SK-N-SH treated with all-trans-retinoic acid at 6 μM for 48 hours (cell line): ENCODE measurements around the gene ITGB1.

Experiments
- ATAC-seq: fragments of 200-7000 bp; cut with Tn5 transposase; 3 replicates; pipeline ENCODE4 v1.9.1; 2020; ENCODE audit warnings: mild to moderate bottlenecking, moderate library complexity
- ARNTL ChIP-seq: fragments of 450-650 bp; formaldehyde crosslinking; IDR thresholded peaks from 2 replicates; pipeline ENCODE4 v1.5.0; 2020; ENCODE audit warnings: low read depth, mild to moderate bottlenecking, moderate library complexity, borderline replicate concordance
- BACH2 ChIP-seq: fragments of 250-450 bp; sonication (Bioruptor Pico); IDR thresholded peaks from 2 replicates; pipeline ENCODE4 v1.9.0; 2021; ENCODE audit warnings: mild to moderate bottlenecking, borderline replicate concordance
- CREB5 ChIP-seq: fragments of 250-450 bp; sonication (Bioruptor Pico); IDR thresholded peaks from 2 replicates; pipeline ENCODE4 v1.5.1; 2020; ENCODE audit warnings: low read depth, mild to moderate bottlenecking, moderate library complexity
- CSDC2 ChIP-seq: fragments of 250-450 bp; sonication (Bioruptor Pico); IDR thresholded peaks from 2 replicates; pipeline ENCODE4 v1.5.0; 2020; ENCODE audit warnings: mild to moderate bottlenecking, moderate library complexity
- ESRRG ChIP-seq: fragments of 250-450 bp; sonication (Bioruptor Pico); IDR thresholded peaks from 2 replicates; pipeline ENCODE4 v1.6.1; 2021; ENCODE audit warnings: mild to moderate bottlenecking
- GLIS3 ChIP-seq: fragments of 250-450 bp; sonication (Bioruptor Pico); IDR thresholded peaks from 2 replicates; pipeline ENCODE4 v1.5.0; 2020; ENCODE audit warnings: mild to moderate bottlenecking, moderate library complexity
- OSR1 ChIP-seq: fragments of 250-450 bp; sonication (Bioruptor Pico); IDR thresholded peaks from 2 replicates; pipeline ENCODE4 v1.8.0; 2022; ENCODE audit warnings: moderate library complexity, mild to moderate bottlenecking, inconsistent platforms
- PATZ1 ChIP-seq: fragments of 250-450 bp; sonication (Bioruptor Pico); IDR thresholded peaks from 2 replicates; pipeline ENCODE4 v1.8.0; 2020; ENCODE audit warnings: mild to moderate bottlenecking, moderate library complexity, borderline replicate concordance
- PPARA ChIP-seq: fragments of 250-450 bp; sonication (Bioruptor Pico); IDR thresholded peaks from 2 replicates; pipeline ENCODE4 v1.5.0; 2020; ENCODE audit warnings: mild to moderate bottlenecking, borderline replicate concordance
- RARB ChIP-seq: fragments of 250-450 bp; sonication (Bioruptor Pico); IDR thresholded peaks from 2 replicates; pipeline ENCODE4 v1.8.0; 2021; ENCODE audit warnings: mild to moderate bottlenecking, moderate library complexity
- SNAI2 ChIP-seq: fragments of 250-450 bp; sonication (Bioruptor Pico); IDR thresholded peaks from 2 replicates; pipeline ENCODE4 v1.5.0; 2020; ENCODE audit warnings: mild to moderate bottlenecking, moderate library complexity
- TCF4 ChIP-seq: fragments of 250-450 bp; sonication (Bioruptor Pico); IDR thresholded peaks from 2 replicates; pipeline ENCODE4 v1.8.0; 2021; ENCODE audit warnings: mild to moderate bottlenecking, moderate library complexity, borderline replicate concordance
- TOX ChIP-seq: fragments of 250-450 bp; sonication (Bioruptor Pico); IDR thresholded peaks from 2 replicates; pipeline ENCODE4 v1.8.0; 2021; ENCODE audit warnings: mild to moderate bottlenecking, moderate library complexity, borderline replicate concordance
- ZC3H10 ChIP-seq: fragments of 250-450 bp; sonication (Bioruptor Pico); IDR thresholded peaks from 2 replicates; pipeline ENCODE4 v1.5.1; 2021; ENCODE audit warnings: mild to moderate bottlenecking, moderate library complexity
- ZFP3 ChIP-seq: fragments of 250-450 bp; sonication (Bioruptor Pico); IDR thresholded peaks from 2 replicates; pipeline ENCODE4 v1.5.0; 2020; ENCODE audit warnings: mild to moderate bottlenecking, moderate library complexity
- ZFP30 ChIP-seq: fragments of 450-650 bp; formaldehyde crosslinking; IDR thresholded peaks from 2 replicates; pipeline ENCODE4 v1.5.0; 2022; ENCODE audit warnings: mild to moderate bottlenecking, moderate library complexity
- ZNF565 ChIP-seq: fragments of 450-650 bp; formaldehyde crosslinking; conservative IDR thresholded peaks from 2 replicates; pipeline ENCODE4 v1.5.0; 2020; ENCODE audit warnings: low read depth, mild to moderate bottlenecking, moderate library complexity
- ZNF70 ChIP-seq: fragments of 450-650 bp; formaldehyde crosslinking; IDR thresholded peaks from 2 replicates; pipeline ENCODE4 v1.5.0; 2020; ENCODE audit warnings: mild to moderate bottlenecking, moderate library complexity
- ZNF8 ChIP-seq: fragments of 450-650 bp; formaldehyde crosslinking; IDR thresholded peaks from 2 replicates; pipeline ENCODE4 v1.5.0; 2020; ENCODE audit warnings: mild to moderate bottlenecking, moderate library complexity
- TF ChIP-seq, protein P1 (sequence below): fragments of 250-450 bp; sonication (Bioruptor Pico); IDR thresholded peaks from 2 replicates; pipeline ENCODE4 v1.5.0; 2020; ENCODE audit warnings: mild to moderate bottlenecking, moderate library complexity
- TF ChIP-seq, protein P2 (sequence below): fragments of 250-450 bp; sonication (Bioruptor Pico); IDR thresholded peaks from 2 replicates; pipeline ENCODE4 v1.5.1; 2021; ENCODE audit warnings: mild to moderate bottlenecking, moderate library complexity

Gene ITGB1

DNA sequence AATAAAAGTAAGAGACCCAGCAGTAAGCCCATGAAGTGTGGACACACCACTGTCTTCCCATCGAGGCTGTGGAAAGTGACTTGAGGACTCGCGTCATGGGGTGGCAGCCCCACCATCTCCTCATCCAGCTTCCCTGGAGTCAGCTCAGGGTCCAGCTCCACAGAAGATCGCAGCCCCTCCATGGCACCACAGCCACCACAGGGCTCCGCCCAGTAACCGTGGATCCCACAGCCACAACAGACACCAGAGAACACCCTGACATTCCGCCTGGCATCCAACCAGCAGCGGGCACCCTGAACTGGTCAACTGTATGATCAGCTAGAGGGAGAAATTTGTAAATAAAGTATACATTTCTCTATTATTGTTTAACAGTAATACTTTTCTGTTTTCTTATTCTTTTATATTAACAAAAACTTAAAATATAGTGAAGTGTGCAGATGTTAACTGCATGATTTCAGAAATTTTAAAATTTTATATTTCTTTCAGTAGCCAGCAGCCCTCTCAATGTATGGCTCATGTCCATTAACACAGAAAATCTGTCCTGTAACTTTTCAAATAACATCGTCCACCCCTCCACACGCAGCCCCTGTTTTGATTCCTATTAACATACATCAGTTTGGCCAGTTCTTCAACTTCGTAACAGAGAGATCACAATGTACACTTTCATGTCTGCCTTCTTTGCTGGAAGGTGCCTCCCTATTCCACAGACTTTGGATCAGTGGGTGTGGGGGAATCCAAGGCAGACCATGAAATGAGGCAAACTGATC, 69.7 kb downstream of the ITGB1 start (continued):
- TF ChIP-seq PATZ1 (CRISPR knock-in tag) (no peak), CSDC2 (CRISPR knock-in tag) (no peak), ARNTL (CRISPR knock-in tag) (no peak)

DNA sequence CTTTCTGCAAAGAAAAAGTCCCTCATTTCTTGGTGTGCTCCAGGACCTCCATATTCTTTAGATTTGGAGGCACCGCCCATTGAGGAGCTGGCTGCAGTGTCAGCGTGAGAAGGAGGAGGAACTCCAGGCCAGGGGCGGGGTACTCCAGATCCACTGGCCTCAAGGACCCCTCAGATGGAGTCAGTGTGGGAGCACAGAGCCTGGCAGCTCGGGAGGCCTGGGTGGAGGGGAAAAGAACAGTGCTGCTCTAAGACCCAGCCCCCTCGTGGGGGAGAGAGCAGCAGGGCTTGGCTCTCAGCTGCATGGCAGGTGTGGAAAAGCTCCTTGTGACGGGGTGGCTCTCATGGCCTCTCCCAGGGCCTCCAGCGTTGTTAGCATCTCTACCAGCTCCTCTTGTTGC, 70.5 kb downstream of the ITGB1 start:
- TF ChIP-seq SNAI2 (no peak), ZNF70 (no peak), ZFP3 (CRISPR knock-in tag) (no peak), ZNF565 (CRISPR knock-in tag) (no peak), ZFP30 (CRISPR knock-in tag) (no peak), ESRRG (no peak), CREB5 (CRISPR knock-in tag) (no peak), PATZ1 (CRISPR knock-in tag) (no peak), GLIS3 (CRISPR knock-in tag) (no peak), ARNTL (CRISPR knock-in tag) (no peak), CSDC2 (CRISPR knock-in tag) (no peak), RARB (CRISPR knock-in tag) (no peak), ZNF8 (CRISPR knock-in tag) (no peak), TOX (no peak), OSR1 (CRISPR knock-in tag) (no peak), TCF4 (CRISPR knock-in tag) (no peak)
- TF ChIP-seq, protein P1, sequence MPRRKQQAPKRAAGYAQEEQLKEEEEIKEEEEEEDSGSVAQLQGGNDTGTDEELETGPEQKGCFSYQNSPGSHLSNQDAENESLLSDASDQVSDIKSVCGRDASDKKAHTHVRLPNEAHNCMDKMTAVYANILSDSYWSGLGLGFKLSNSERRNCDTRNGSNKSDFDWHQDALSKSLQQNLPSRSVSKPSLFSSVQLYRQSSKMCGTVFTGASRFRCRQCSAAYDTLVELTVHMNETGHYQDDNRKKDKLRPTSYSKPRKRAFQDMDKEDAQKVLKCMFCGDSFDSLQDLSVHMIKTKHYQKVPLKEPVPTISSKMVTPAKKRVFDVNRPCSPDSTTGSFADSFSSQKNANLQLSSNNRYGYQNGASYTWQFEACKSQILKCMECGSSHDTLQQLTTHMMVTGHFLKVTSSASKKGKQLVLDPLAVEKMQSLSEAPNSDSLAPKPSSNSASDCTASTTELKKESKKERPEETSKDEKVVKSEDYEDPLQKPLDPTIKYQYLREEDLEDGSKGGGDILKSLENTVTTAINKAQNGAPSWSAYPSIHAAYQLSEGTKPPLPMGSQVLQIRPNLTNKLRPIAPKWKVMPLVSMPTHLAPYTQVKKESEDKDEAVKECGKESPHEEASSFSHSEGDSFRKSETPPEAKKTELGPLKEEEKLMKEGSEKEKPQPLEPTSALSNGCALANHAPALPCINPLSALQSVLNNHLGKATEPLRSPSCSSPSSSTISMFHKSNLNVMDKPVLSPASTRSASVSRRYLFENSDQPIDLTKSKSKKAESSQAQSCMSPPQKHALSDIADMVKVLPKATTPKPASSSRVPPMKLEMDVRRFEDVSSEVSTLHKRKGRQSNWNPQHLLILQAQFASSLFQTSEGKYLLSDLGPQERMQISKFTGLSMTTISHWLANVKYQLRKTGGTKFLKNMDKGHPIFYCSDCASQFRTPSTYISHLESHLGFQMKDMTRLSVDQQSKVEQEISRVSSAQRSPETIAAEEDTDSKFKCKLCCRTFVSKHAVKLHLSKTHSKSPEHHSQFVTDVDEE (CRISPR knock-in tag), result no peak
- TF ChIP-seq, protein P2, sequence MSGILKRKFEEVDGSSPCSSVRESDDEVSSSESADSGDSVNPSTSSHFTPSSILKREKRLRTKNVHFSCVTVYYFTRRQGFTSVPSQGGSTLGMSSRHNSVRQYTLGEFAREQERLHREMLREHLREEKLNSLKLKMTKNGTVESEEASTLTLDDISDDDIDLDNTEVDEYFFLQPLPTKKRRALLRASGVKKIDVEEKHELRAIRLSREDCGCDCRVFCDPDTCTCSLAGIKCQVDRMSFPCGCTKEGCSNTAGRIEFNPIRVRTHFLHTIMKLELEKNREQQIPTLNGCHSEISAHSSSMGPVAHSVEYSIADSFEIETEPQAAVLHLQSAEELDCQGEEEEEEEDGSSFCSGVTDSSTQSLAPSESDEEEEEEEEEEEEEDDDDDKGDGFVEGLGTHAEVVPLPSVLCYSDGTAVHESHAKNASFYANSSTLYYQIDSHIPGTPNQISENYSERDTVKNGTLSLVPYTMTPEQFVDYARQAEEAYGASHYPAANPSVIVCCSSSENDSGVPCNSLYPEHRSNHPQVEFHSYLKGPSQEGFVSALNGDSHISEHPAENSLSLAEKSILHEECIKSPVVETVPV (CRISPR knock-in tag), result no peak
- no peak for ATAC-seq

GRCh38 chr10:32882076-32882475, 76.0 kb downstream of the ITGB1 start:
- no peak for ATAC-seq
- TF ChIP-seq RARB (CRISPR knock-in tag), result no peak

- ATAC-seq, result no peak
- TF ChIP-seq BACH2 (CRISPR knock-in tag) (no peak), ESRRG (no peak), ZC3H10 (CRISPR knock-in tag) (no peak), ZNF70 (no peak), ZFP3 (CRISPR knock-in tag) (no peak), OSR1 (CRISPR knock-in tag) (no peak), PPARA (no peak), CREB5 (CRISPR knock-in tag) (no peak), PATZ1 (CRISPR knock-in tag) (no peak), TCF4 (CRISPR knock-in tag) (no peak)
Measured at GRCh38 chr10:32878646-32879045, 79.4 kb downstream of the ITGB1 start.
